Large intestine (tissue), 3 donors: ENCODE measurements around the gene FOXP1. TPM values are rescaled to one million over a fixed set of nuclear protein-coding genes. Genes with fewer than 3 reads are reported as not detected.
A peak's percentile ranks its signal among the peaks of the same experiment; 100 is the strongest.

Experiments used
- DNase-seq, 2 donors: peaks; one replicate each; pipeline versions ENCODE4 v3.0.0 to v3.0.0-alpha.2; 2013
- H3K27ac ChIP-seq: one replicate; pipeline ENCODE4 v1.5.1; 2013; ENCODE audit warnings: low read length
- H3K27me3 ChIP-seq: 2 replicates; pipeline ENCODE4 v1.6.1; 2013; ENCODE audit warnings: low read length; ENCODE audit not compliant: control insufficient read depth, insufficient read depth
- H3K36me3 ChIP-seq: 2 replicates; pipeline ENCODE4 v1.6.1; 2013; ENCODE audit warnings: low read length; ENCODE audit not compliant: control insufficient read depth, insufficient read depth
- H3K4me1 ChIP-seq: one replicate; pipeline ENCODE4 v1.6.1; 2013; ENCODE audit warnings: low read length; ENCODE audit not compliant: control insufficient read depth, insufficient read depth
- H3K4me3 ChIP-seq: one replicate; pipeline ENCODE4 v1.5.1; 2013; ENCODE audit warnings: low read length
- H3K9me3 ChIP-seq: one replicate; pipeline ENCODE4 v1.6.1; 2013; ENCODE audit warnings: mild to moderate bottlenecking, low read depth, low read length, moderate library complexity; ENCODE audit not compliant: control insufficient read depth
- WGBS: methylation state at CpG from one replicate; pipeline ENCODE4 v1.1.5; 2013; ENCODE audit warnings: low lambda C conversion rate; ENCODE audit not compliant: insufficient coverage; 5-methylcytosine and 5-hydroxymethylcytosine counted together
- polyA plus RNA-seq: library from polyadenylated mRNA; unstranded; fragments of 120-200 nt; gene quantifications from one replicate; pipeline ENCODE4 v1.2.1, GENCODE V29; 2013

The FOXP1 gene
- polyA plus RNA-seq, 1 donor, result 64.1 TPM

- peaks cover 5% of the 10 kb centered on the region for H3K4me1 ChIP-seq
- H3K27ac ChIP-seq, result no peak overlapping the region
- H3K4me3 ChIP-seq, result no peak overlapping the region
- peaks cover 2% of the 10 kb centered on the region for H3K36me3 ChIP-seq
- DNase-seq, result no peak
- H3K9me3 ChIP-seq, result no peaks in the 10 kb centered on the region
- WGBS, result no CpG with 5 or more reads among the region's 3 CpGs
- no peaks in the 10 kb centered on the region for H3K27me3 ChIP-seq
Measured at GRCh38 chr3:71384388-71384787, 199.1 kb downstream of the FOXP1 start.

- Histone ChIP-seq H3K27ac (no peak overlapping the region), H3K36me3 (peaks cover 2% of the 10 kb centered on the region), H3K4me1 (peaks cover under 1% of the 10 kb centered on the region), H3K27me3 (no peaks in the 10 kb centered on the region), H3K4me3 (no peak overlapping the region), H3K9me3 (no peaks in the 10 kb centered on the region)
- no CpG with 5 or more reads among the region's 3 CpGs for WGBS
- DNase-seq, result no peak
Measured at GRCh38 chr3:71380096-71380495, 203.4 kb downstream of the FOXP1 start.

GRCh38 chr3:71378509-71378908 lies 205.0 kb downstream of the FOXP1 start:
- Histone ChIP-seq H3K4me3 (no peak overlapping the region), H3K36me3 (peaks cover 2% of the 10 kb centered on the region), H3K4me1 (no peaks in the 10 kb centered on the region), H3K27ac (no peak overlapping the region), H3K9me3 (no peaks in the 10 kb centered on the region), H3K27me3 (no peaks in the 10 kb centered on the region)
- no CpG with 5 or more reads among the region's 1 CpG for WGBS
- no peak for DNase-seq

- Histone ChIP-seq H3K27me3 (no peaks in the 10 kb centered on the region), H3K27ac (no peak overlapping the region), H3K4me3 (no peak overlapping the region), H3K36me3 (no peaks in the 10 kb centered on the region), H3K9me3 (peaks cover 6% of the 10 kb centered on the region), H3K4me1 (peaks cover 4% of the 10 kb centered on the region)
- WGBS, result 100% methylated on average over 2 of the region's 4 CpGs
- no peak for DNase-seq
Measured at GRCh38 chr3:71376911-71377310, 206.6 kb downstream of the FOXP1 start.

GRCh38 chr3:71376503-71376902 lies 207.0 kb downstream of the FOXP1 start:
- Histone ChIP-seq H3K27ac (no peak overlapping the region), H3K36me3 (no peaks in the 10 kb centered on the region)

GRCh38 chr3:71374582-71374981 lies 208.9 kb downstream of the FOXP1 start:
- H3K4me3 ChIP-seq, result no peak overlapping the region
- H3K4me1 ChIP-seq, result peaks cover 15% of the 10 kb centered on the region
- DNase-seq, result no peak
- H3K36me3 ChIP-seq, result no peaks in the 10 kb centered on the region
- H3K27ac ChIP-seq, result no peak overlapping the region
- peaks cover 6% of the 10 kb centered on the region for H3K9me3 ChIP-seq
- no peaks in the 10 kb centered on the region for H3K27me3 ChIP-seq

More at GRCh38 chr3:71376503-71376902, 207.0 kb downstream of the FOXP1 start:
- Histone ChIP-seq H3K27me3 (no peaks in the 10 kb centered on the region), H3K4me3 (no peak overlapping the region), H3K9me3 (peaks cover 6% of the 10 kb centered on the region), H3K4me1 (peaks cover 6% of the 10 kb centered on the region)
- 77% methylated on average over 4 of the region's 5 CpGs for WGBS
- no peak for DNase-seq

GRCh38 chr3:71372911-71373637 lies 210.5 kb downstream of the FOXP1 start:
- no peak for DNase-seq
- no peak overlapping the region for H3K4me3 ChIP-seq
- H3K36me3 ChIP-seq, result no peaks in the 10 kb centered on the region
- peaks cover 15% of the 10 kb centered on the region for H3K4me1 ChIP-seq
- peaks cover 6% of the 10 kb centered on the region for H3K9me3 ChIP-seq
- WGBS, result 88% methylated on average over 3 of the region's 6 CpGs
- H3K27me3 ChIP-seq, result no peaks in the 10 kb centered on the region
- peak overlapping the region; percentile 33 for H3K27ac ChIP-seq

GRCh38 chr3:71372241-71372768 lies 211.2 kb downstream of the FOXP1 start:
- Histone ChIP-seq H3K27ac (peak overlapping the region; percentile 60), H3K4me3 (no peak overlapping the region), H3K9me3 (peaks cover 6% of the 10 kb centered on the region), H3K4me1 (peaks cover 15% of the 10 kb centered on the region), H3K36me3 (no peaks in the 10 kb centered on the region), H3K27me3 (no peaks in the 10 kb centered on the region)
- peak; percentile 84 to 93 for DNase-seq
- WGBS, result 71% methylated on average over 1 of the region's 11 CpGs

- Histone ChIP-seq H3K36me3 (no peaks in the 10 kb centered on the region), H3K4me3 (no peak overlapping the region), H3K27me3 (no peaks in the 10 kb centered on the region), H3K27ac (no peak overlapping the region), H3K9me3 (peaks cover 6% of the 10 kb centered on the region), H3K4me1 (peaks cover 15% of the 10 kb centered on the region)
- no peak for DNase-seq
- no CpG with 5 or more reads among the region's 6 CpGs for WGBS
Measured at GRCh38 chr3:71371282-71371681, 212.2 kb downstream of the FOXP1 start.

GRCh38 chr3:71370467-71370866 lies 213.1 kb downstream of the FOXP1 start:
- no CpG with 5 or more reads among the region's 5 CpGs for WGBS
- Histone ChIP-seq H3K27me3 (no peaks in the 10 kb centered on the region), H3K36me3 (no peaks in the 10 kb centered on the region), H3K4me3 (no peak overlapping the region), H3K27ac (peak overlapping the region; percentile 23), H3K4me1 (peaks cover 15% of the 10 kb centered on the region), H3K9me3 (peaks cover 6% of the 10 kb centered on the region)
- DNase-seq, result peak; percentile 43 to 75
